K562 (cell line): Measurements from ENCODE around the gene HBG1. TPM values are rescaled to one million over a fixed set of nuclear protein-coding genes. Genes with fewer than 3 reads are reported as not detected.

Experiments used
- BHLHE40 ChIP-seq: IDR thresholded peaks from 2 replicates; pipeline ENCODE4 v1.6.1; 2011; ENCODE audit warnings: low read length, improper control_type of control experiment
- MCM2 ChIP-seq: fragments of 450-650 bp; IDR thresholded peaks from 2 replicates; pipeline ENCODE4 v1.6.1; 2017; ENCODE audit warnings: low read depth, mild to moderate bottlenecking
- ZNF239 ChIP-seq: fragments of 250-450 bp; sonication (Bioruptor Pico); IDR thresholded peaks from 2 replicates; pipeline ENCODE4 v1.4.0; 2020; ENCODE audit warnings: mild to moderate bottlenecking
- polyA plus RNA-seq, 8 experiments: library from polyadenylated mRNA; depleted of rRNA in 4 of 8; stranded (reverse) in 5 of 8; unstranded in 3 of 8; fragments of >200 nt; fragmentation: Nextera tagmentation in 2 of 8; fragmentation: Illumina TruSeq in 1 of 8; extraction: Ambion mirVana in 2 of 8; extraction: Trizol in 1 of 8; gene quantifications; 2 replicates each; pipeline versions ENCODE4 v1.2.1 to v1.2.3, GENCODE V29; 2011 to 2014; ENCODE audit warnings: inconsistent platforms in 1 of 8, missing spikeins in 1 of 8
- total RNA-seq, 7 experiments: library from RNA; depleted of rRNA in 6 of 7; stranded (reverse); fragments of >200 nt in 6 of 7; fragmentation: Illumina TruSeq in 2 of 7; extraction: Trizol in 2 of 7; gene quantifications; 2 replicates each; pipeline versions ENCODE4 v1.2.1 to v1.2.3, GENCODE V29; 2011 to 2021; ENCODE audit warnings: low replicate concordance in 1 of 7
- TF ChIP-seq, protein P1 (sequence below): fragments of 450-650 bp; IDR thresholded peaks from 2 replicates; pipeline ENCODE4 v1.6.1; 2016; ENCODE audit warnings: mild to moderate bottlenecking, moderate library complexity
- TF ChIP-seq, protein P2 (sequence below), 2 experiments: fragments of 450-650 bp; IDR thresholded peaks; 2 replicates each; pipeline ENCODE4 v1.6.1; 2016; ENCODE audit warnings: mild to moderate bottlenecking in 2 of 2, borderline replicate concordance in 1 of 2, low read depth in 1 of 2, moderate library complexity in 1 of 2
- TF ChIP-seq, protein P3 (sequence below): fragments of 450-650 bp; IDR thresholded peaks from 2 replicates; pipeline ENCODE4 v1.6.1; 2017; ENCODE audit warnings: mild to moderate bottlenecking, moderate library complexity

The HBG1 gene
- total and polyA plus RNA-seq, 9 of the 15 experiments (the other 6 are each of a cell fraction or from before 2014, with no cell fraction given): 1,066 to 16,338 (median 4,898) TPM

DNA sequence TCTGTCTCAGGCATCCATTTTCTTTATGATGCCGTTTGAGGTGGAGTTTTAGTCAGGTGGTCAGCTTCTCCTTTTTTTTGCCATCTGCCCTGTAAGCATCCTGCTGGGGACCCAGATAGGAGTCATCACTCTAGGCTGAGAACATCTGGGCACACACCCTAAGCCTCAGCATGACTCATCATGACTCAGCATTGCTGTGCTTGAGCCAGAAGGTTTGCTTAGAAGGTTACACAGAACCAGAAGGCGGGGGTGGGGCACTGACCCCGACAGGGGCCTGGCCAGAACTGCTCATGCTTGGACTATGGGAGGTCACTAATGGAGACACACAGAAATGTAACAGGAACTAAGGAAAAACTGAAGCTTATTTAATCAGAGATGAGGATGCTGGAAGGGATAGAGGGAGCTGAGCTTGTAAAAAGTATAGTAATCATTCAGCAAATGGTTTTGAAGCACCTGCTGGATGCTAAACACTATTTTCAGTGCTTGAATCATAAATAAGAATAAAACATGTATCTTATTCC, 31.0 kb upstream of the HBG1 start (continued):
- TF ChIP-seq, protein P1, sequence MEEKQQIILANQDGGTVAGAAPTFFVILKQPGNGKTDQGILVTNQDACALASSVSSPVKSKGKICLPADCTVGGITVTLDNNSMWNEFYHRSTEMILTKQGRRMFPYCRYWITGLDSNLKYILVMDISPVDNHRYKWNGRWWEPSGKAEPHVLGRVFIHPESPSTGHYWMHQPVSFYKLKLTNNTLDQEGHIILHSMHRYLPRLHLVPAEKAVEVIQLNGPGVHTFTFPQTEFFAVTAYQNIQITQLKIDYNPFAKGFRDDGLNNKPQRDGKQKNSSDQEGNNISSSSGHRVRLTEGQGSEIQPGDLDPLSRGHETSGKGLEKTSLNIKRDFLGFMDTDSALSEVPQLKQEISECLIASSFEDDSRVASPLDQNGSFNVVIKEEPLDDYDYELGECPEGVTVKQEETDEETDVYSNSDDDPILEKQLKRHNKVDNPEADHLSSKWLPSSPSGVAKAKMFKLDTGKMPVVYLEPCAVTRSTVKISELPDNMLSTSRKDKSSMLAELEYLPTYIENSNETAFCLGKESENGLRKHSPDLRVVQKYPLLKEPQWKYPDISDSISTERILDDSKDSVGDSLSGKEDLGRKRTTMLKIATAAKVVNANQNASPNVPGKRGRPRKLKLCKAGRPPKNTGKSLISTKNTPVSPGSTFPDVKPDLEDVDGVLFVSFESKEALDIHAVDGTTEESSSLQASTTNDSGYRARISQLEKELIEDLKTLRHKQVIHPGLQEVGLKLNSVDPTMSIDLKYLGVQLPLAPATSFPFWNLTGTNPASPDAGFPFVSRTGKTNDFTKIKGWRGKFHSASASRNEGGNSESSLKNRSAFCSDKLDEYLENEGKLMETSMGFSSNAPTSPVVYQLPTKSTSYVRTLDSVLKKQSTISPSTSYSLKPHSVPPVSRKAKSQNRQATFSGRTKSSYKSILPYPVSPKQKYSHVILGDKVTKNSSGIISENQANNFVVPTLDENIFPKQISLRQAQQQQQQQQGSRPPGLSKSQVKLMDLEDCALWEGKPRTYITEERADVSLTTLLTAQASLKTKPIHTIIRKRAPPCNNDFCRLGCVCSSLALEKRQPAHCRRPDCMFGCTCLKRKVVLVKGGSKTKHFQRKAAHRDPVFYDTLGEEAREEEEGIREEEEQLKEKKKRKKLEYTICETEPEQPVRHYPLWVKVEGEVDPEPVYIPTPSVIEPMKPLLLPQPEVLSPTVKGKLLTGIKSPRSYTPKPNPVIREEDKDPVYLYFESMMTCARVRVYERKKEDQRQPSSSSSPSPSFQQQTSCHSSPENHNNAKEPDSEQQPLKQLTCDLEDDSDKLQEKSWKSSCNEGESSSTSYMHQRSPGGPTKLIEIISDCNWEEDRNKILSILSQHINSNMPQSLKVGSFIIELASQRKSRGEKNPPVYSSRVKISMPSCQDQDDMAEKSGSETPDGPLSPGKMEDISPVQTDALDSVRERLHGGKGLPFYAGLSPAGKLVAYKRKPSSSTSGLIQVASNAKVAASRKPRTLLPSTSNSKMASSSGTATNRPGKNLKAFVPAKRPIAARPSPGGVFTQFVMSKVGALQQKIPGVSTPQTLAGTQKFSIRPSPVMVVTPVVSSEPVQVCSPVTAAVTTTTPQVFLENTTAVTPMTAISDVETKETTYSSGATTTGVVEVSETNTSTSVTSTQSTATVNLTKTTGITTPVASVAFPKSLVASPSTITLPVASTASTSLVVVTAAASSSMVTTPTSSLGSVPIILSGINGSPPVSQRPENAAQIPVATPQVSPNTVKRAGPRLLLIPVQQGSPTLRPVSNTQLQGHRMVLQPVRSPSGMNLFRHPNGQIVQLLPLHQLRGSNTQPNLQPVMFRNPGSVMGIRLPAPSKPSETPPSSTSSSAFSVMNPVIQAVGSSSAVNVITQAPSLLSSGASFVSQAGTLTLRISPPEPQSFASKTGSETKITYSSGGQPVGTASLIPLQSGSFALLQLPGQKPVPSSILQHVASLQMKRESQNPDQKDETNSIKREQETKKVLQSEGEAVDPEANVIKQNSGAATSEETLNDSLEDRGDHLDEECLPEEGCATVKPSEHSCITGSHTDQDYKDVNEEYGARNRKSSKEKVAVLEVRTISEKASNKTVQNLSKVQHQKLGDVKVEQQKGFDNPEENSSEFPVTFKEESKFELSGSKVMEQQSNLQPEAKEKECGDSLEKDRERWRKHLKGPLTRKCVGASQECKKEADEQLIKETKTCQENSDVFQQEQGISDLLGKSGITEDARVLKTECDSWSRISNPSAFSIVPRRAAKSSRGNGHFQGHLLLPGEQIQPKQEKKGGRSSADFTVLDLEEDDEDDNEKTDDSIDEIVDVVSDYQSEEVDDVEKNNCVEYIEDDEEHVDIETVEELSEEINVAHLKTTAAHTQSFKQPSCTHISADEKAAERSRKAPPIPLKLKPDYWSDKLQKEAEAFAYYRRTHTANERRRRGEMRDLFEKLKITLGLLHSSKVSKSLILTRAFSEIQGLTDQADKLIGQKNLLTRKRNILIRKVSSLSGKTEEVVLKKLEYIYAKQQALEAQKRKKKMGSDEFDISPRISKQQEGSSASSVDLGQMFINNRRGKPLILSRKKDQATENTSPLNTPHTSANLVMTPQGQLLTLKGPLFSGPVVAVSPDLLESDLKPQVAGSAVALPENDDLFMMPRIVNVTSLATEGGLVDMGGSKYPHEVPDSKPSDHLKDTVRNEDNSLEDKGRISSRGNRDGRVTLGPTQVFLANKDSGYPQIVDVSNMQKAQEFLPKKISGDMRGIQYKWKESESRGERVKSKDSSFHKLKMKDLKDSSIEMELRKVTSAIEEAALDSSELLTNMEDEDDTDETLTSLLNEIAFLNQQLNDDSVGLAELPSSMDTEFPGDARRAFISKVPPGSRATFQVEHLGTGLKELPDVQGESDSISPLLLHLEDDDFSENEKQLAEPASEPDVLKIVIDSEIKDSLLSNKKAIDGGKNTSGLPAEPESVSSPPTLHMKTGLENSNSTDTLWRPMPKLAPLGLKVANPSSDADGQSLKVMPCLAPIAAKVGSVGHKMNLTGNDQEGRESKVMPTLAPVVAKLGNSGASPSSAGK: no peak; the same call in 1 of the 2 replicates
- TF ChIP-seq ZNF239 (CRISPR knock-in tag) (peak; percentile 84), BHLHE40 (peak; percentile 78), MCM2 (no peak)
- TF ChIP-seq, protein P2, sequence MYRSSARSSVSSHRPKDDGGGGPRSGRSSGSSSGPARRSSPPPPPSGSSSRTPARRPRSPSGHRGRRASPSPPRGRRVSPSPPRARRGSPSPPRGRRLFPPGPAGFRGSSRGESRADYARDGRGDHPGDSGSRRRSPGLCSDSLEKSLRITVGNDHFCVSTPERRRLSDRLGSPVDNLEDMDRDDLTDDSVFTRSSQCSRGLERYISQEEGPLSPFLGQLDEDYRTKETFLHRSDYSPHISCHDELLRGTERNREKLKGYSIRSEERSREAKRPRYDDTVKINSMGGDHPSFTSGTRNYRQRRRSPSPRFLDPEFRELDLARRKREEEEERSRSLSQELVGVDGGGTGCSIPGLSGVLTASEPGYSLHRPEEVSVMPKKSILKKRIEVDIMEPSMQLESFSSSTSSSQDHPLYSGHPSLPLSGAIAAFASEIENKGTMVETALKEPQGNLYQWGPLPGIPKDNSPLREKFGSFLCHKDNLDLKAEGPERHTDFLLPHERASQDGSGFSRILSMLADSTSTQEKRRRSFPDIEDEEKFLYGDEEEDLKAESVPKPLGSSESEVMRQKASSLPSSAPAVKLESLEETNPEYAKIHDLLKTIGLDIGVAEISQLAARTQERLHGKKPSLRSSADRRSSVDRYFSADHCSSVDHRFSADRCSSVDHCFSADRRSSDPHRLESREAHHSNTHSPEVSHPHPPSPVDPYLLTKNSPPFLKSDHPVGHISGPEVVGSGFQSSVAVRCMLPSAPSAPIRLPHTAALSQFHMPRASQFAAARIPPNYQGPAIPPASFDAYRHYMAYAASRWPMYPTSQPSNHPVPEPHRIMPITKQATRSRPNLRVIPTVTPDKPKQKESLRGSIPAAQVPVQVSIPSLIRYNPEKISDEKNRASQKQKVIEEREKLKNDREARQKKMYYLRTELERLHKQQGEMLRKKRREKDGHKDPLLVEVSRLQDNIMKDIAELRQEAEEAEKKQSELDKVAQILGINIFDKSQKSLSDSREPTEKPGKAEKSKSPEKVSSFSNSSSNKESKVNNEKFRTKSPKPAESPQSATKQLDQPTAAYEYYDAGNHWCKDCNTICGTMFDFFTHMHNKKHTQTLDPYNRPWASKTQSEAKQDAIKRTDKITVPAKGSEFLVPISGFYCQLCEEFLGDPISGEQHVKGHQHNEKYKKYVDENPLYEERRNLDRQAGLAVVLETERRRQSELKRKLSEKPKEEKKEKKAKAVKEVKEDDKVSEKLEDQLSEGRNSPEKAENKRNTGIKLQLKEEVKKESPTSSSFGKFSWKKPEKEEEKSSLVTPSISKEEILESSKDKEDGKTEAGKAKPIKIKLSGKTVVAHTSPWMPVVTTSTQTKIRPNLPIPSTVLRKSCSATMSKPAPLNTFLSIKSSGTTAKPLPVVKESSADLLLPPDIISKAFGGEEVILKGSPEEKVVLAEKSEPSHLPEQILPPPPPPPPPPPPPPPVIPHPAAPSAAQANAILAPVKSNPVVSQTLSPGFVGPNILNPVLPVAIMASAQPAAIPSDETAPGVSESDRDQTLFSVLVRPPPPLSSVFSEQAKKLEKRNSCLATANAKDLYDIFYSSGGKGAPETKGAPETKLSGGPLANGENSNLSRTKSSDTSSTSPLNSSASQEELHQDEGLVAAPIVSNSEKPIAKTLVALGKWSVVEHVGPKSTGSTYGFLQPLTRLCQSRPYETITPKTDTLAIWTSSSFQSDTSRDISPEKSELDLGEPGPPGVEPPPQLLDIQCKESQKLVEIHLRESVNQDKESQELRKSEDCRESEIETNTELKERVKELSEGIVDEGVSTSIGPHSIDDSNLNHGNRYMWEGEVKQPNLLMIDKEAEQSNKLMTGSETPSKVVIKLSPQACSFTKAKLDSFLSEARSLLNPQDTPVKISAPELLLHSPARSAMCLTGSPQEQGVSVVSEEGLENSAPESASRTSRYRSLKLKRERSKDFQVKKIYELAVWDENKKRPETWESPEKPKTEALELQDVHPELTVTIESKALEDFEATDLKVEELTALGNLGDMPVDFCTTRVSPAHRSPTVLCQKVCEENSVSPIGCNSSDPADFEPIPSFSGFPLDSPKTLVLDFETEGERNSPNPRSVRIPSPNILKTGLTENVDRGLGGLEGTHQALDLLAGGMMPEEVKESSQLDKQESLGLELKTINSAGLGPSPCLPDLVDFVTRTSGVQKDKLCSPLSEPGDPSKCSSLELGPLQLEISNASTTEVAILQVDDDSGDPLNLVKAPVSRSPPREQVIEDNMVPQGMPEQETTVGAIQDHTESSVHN (IDR thresholded peaks at IDR 0.05; ENCODE audit: borderline replicate concordance in 1 of 2, low read depth in 1 of 2): peak in 1 of 2 experiments; percentile 99; a peak in 2 of 4 replicates
- TF ChIP-seq, protein P3, sequence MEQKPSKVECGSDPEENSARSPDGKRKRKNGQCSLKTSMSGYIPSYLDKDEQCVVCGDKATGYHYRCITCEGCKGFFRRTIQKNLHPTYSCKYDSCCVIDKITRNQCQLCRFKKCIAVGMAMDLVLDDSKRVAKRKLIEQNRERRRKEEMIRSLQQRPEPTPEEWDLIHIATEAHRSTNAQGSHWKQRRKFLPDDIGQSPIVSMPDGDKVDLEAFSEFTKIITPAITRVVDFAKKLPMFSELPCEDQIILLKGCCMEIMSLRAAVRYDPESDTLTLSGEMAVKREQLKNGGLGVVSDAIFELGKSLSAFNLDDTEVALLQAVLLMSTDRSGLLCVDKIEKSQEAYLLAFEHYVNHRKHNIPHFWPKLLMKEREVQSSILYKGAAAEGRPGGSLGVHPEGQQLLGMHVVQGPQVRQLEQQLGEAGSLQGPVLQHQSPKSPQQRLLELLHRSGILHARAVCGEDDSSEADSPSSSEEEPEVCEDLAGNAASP: no peak
